Kidney epithelial cell (primary cell): ENCODE measurements around the gene IMPDH2. TPM values are rescaled to one million over a fixed set of nuclear protein-coding genes. Genes with fewer than 3 reads are reported as not detected.
"Not testable (repeated sequence)": the region's sequence is repeated elsewhere in the genome, so short reads cannot be mapped to it uniquely, and the experiment has no call there.

Experiments
- DNase-seq: peaks from one replicate; pipeline ENCODE4 v3.0.0-alpha.2; 2010; ENCODE audit warnings: low read depth
- H3K27me3 ChIP-seq: 2 replicates; pipeline ENCODE4 v1.6.0; 2011; ENCODE audit warnings: low read length; ENCODE audit not compliant: control insufficient read depth, insufficient read depth
- H3K36me3 ChIP-seq: 2 replicates; pipeline ENCODE4 v1.5.1; 2011; ENCODE audit warnings: low read length; ENCODE audit not compliant: control insufficient read depth, insufficient read depth
- H3K4me3 ChIP-seq: 2 replicates; pipeline ENCODE4 v1.5.1; 2011; ENCODE audit warnings: low read depth, mild to moderate bottlenecking, control low read depth, low read length
- CTCF ChIP-seq: IDR thresholded peaks from 2 replicates; pipeline ENCODE4 v1.5.1; 2011; ENCODE audit warnings: mild to moderate bottlenecking, moderate library complexity, low read length, control low read depth, inconsistent platforms; ENCODE audit not compliant: insufficient read depth, poor library complexity, severe bottlenecking
- total RNA-seq: library from RNA; depleted of rRNA; stranded (reverse); fragments of >200 nt; gene quantifications from 2 replicates; pipeline ENCODE4 v1.2.3, GENCODE V29; 2015

IMPDH2 gene
- total RNA-seq, 1 donor from 2014 or later = 177 TPM

GRCh38 chr3:49013113-49013737 lies 16.0 kb downstream of the IMPDH2 start:
- Histone ChIP-seq H3K27me3 (no peaks in the 10 kb centered on the region), H3K4me3 (no peak overlapping the region), H3K36me3 (peaks cover 1% of the 10 kb centered on the region)
- no peak for TF ChIP-seq CTCF
- DNase-seq = no peak

- no peaks in the 10 kb centered on the region for H3K27me3 ChIP-seq
- no peak for TF ChIP-seq CTCF
- H3K36me3 ChIP-seq = peaks cover 1% of the 10 kb centered on the region
- no peak for DNase-seq
- H3K4me3 ChIP-seq = no peak overlapping the region
Observed at GRCh38 chr3:49012441-49013017, 16.7 kb downstream of the IMPDH2 start.

- DNase-seq = no peak
- Histone ChIP-seq H3K36me3 (no peaks in the 10 kb centered on the region), H3K4me3 (no peak overlapping the region), H3K27me3 (no peaks in the 10 kb centered on the region)
- no peak for TF ChIP-seq CTCF
Observed at GRCh38 chr3:49009396-49009795, 19.8 kb downstream of the IMPDH2 start.

GRCh38 chr3:49008627-49009026 lies 20.6 kb downstream of the IMPDH2 start:
- H3K36me3 ChIP-seq, DNase-seq, H3K27me3 ChIP-seq: not testable (repeated sequence)
- H3K4me3 ChIP-seq = peak overlapping the region; percentile 94

GRCh38 chr3:49007771-49008528 lies 21.2 kb downstream of the IMPDH2 start:
- no peak for TF ChIP-seq CTCF
- H3K4me3 ChIP-seq = peak overlapping the region; percentile 94
- H3K27me3 ChIP-seq = no peaks in the 10 kb centered on the region
- no peaks in the 10 kb centered on the region for H3K36me3 ChIP-seq
- no peak for DNase-seq

GRCh38 chr3:49007068-49007770 lies 22.0 kb downstream of the IMPDH2 start, which contains the start of gene WDR6:
TSS of gene WDR6 (plus strand) at chr3:49007391. CDS start at chr3:49007432, 41 bp downstream.
- Histone ChIP-seq H3K4me3 (peak within 1 kb of the TSS; percentile 94), H3K36me3 (no peaks in the 10 kb centered on the region), H3K27me3 (no peaks in the 10 kb centered on the region)
- peak; percentile 46 for TF ChIP-seq CTCF
- DNase-seq = peak; percentile 89
